IPS-NIHi7 (cell line): ENCODE measurements around the gene MED9.
"Not testable (repeated sequence)": the region's sequence is repeated elsewhere in the genome, so short reads cannot be mapped to it uniquely, and the experiment has no call there.

Experiments used
- DNase-seq: peaks from one replicate; pipeline ENCODE4 v3.0.0; 2012; ENCODE audit warnings: mixed read lengths; ENCODE audit errors: extremely low spot score

The MED9 gene

DNA sequence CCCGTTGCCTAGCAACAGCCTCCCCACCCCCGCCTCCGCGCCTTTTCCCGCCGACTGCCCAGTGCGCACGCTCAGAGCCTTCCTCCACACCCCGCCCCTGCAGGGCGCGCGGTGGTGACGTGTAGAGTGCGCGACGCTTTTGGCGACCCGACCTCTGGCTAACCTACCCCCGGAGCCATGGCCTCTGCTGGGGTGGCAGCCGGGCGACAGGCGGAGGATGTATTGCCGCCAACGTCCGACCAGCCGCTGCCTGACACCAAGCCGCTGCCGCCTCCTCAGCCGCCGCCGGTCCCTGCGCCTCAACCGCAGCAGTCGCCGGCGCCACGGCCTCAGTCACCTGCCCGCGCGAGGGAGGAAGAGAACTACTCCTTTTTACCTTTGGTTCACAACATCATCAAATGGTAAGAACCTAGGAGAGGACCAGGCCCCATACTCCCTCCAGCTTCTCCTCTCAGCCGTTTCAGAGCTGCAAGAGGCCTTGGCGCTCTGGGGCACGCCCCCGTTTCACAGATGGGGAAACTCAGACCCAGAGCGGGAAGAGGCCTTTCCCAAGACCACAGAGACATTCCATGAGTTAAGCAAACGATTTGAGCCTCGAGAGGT is at the start of gene MED9:
MED9 (plus strand) TSS at position 136 of the 603 bp plus-strand sequence; CDS start at position 178, 42 bp downstream.
- peak; percentile 99 for DNase-seq

- no peak for DNase-seq
Measured at GRCh38 chr17:17429222-17429621, 47.6 kb upstream of the MED9 start.

GRCh38 chr17:17430924-17431323 is 45.9 kb upstream of the MED9 start:
- DNase-seq: not testable (repeated sequence)

DNA sequence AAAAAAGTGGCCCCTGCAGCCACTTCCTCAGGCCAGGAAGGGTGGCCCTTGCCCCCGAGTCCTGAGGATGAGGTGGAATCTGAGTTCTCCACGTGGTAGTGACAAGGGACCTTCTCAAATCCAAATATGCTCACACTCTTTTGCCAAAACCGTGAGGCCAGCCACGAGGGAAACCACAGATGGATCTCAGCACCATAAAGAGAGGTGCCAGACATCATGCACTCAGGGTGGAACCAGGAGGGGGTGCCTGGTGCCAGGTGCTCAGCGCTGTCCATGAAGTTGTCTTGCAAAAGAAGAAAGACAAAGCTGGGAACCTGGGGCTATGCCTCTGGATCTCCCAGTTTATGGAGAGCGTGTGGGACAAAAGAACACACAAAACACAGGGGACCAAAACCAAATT is 45.2 kb upstream of the MED9 start:
- DNase-seq: no peak

- no peak for DNase-seq
Measured at GRCh38 chr17:17433000-17433703, 43.6 kb upstream of the MED9 start.

DNA sequence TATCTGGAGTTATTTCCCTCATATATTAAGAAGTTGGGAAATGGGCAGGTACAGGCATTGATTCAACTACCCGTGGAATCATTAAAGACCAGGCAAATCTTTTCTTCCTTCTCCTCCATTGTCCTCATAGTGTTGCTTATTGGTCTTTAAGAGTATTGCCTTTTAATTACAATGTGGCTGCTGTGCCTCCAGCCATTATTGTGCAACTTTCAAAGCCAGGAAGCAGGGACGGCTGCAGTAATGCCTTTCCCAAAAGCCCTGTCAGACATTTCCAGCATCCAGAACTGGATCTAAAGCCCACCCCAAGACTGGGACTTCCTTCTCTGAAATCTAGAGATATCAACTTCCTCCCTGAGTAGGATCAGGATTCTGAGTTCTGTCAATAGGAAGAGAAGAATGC is 42.3 kb upstream of the MED9 start:
- no peak for DNase-seq

- peak; percentile 41 for DNase-seq
Measured at GRCh38 chr17:17435323-17435722, 41.5 kb upstream of the MED9 start.

DNA sequence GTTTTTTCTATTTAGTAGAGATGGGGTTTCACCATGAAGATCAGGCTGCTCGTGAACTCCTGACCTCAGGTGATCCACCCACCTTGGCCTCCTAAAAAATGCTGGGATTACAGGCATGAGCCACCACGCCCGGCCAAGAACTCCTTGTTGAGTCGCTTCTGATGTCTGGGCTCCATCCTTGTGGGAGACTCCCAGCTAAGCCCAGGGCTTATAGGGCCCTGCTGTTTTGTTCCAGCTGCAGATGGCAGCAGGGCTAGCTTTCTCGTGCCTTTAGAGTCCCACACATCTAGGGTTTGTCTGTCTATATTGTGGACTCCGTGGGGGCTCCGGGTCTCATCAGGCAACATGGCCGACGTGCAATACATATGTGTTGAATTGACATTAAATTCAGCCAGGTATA is 39.3 kb upstream of the MED9 start:
- DNase-seq: no peak

DNA sequence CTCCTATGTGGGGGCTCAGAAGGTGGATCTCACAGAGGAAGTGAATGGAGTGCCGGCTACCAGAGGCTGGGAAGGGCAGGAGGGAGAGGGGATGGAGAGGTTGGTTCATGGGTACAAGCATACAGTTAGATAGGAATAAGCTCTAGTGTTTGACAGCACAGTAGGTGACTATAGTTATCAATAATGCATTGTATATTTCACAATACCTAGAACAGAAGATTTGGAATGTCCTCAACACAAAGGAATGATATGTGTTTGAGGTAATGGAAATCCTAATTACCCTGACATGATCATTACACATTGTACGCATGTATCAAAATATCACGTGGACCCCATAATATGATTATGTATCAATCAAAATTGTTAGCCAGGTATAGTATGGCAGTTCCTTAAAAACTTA is 38.9 kb upstream of the MED9 start:
- DNase-seq: no peak

DNA sequence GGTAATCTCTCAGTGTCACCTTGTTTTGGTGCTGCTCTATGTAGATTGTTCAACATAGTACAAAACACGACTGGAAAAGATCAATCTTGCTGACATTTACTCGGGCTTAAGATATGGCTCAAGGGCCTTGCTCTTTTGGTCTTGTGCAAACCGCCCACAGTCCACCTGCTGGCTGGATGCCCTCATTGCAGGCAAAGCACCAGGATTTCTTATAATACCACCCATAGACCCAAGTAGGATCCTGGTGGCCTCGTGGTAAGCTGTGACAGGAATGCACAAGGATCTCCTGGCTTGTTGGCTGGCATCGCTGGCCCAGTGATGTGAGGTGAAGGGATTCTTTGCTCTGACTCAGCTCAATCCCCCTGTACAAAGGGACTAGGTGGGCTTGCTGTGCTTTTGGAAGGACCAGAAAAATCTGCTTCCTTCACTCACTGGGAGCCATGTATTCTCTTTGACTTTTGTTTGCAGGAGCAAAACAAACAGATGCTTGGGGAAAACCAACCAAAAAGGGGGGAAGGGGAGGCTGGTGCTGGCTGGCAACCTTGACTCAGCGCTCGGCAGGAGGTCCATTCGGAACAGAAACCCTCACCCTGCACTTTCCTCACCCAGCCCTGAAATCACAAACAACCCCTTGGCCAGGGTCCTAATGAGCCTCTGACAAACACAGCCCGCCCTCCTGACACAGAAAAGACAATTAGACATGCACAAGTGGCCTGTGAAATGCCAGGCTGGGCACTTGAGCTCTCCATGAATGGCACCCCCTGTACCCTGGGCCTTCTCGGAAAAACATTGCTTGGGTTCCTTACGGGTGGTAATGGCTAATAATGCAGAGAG is 36.6 kb upstream of the MED9 start:
- peak; percentile 79 for DNase-seq

DNA sequence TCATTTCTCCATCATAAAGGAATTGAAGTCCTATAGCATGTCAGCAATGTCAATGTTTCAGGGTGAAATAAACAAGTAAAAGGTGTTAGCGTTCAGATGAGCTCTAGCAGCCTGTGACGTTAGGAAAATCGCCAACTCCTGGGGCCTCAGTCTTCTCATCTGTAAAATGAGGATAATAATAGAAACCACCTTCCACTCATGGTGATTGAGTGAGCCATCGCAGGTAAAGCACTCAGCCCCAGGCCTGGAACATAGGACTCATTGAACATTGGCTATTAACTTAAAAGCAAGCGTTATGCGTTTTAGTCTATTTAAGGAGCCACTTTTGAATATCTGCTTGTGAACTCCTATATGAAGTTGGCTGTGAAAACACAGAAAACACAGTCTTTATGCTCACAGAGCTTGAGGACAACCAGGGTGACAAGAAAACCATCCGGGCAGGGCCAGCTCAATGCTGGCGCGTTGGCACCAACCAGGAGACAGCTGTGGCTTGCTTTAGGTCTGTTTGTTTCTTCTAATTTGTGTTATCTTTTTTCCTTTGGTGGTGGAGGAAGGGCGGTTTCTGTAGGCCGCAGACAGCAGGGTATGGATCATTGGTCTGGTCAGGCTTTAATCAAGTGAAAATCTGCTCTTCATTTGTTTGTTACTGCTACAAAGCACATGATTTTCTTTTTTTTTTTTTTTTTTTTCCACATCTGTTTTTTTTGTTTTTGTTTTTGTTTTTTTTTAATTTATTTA is 35.7 kb upstream of the MED9 start:
- no peak for DNase-seq

GRCh38 chr17:17443173-17443572 is 33.6 kb upstream of the MED9 start:
- no peak for DNase-seq

- DNase-seq: no peak
Measured at GRCh38 chr17:17445296-17445924, 31.4 kb upstream of the MED9 start.

- DNase-seq: no peak
Measured at GRCh38 chr17:17445925-17446665, 30.7 kb upstream of the MED9 start.

GRCh38 chr17:17446666-17447155 is 30.1 kb upstream of the MED9 start:
- no peak for DNase-seq

DNA sequence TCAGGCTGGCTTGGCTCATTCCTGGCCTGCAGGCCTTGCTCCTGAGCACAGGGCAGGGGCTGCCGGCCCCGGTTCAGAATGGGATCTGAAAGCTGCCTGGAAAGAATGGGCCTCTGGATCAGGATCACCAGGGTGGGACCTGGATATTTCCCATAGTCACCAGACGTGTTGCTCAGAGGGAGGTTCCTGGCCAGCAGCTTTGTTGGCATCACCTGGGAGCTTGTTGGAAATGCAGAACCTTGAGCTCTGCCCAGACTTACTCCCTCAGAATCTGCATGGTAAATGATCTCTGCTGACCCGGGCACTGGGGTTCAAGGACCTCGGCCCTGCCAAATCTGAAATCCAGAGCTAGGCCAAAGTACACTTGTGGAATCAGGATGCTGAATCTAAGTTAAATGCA is 29.5 kb upstream of the MED9 start:
- no peak for DNase-seq

- DNase-seq: no peak
Measured at GRCh38 chr17:17448076-17448475, 28.7 kb upstream of the MED9 start.

DNA sequence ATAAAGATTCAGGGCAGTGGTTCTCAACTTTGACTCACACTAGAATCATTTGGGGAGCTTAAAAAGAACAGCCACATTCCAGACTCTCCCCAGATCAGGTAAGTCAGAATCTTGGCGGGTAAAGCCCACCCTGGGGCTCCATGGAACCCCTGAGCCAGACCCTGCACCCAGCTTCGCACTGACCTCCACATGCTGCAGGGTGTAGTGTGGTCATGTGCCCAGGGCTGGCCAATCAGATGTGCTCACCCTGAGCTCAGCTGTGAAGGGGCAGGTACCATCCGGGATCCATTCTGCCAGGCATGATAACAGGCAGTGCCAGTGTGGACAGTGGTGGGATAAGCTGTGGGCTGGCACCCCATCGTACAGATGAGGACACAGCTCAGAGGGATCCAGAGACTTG is 28.1 kb upstream of the MED9 start:
- DNase-seq: no peak

GRCh38 chr17:17453088-17453487 is 23.7 kb upstream of the MED9 start:
- no peak for DNase-seq

GRCh38 chr17:17454276-17454675 is 22.5 kb upstream of the MED9 start:
- DNase-seq: no peak

DNA sequence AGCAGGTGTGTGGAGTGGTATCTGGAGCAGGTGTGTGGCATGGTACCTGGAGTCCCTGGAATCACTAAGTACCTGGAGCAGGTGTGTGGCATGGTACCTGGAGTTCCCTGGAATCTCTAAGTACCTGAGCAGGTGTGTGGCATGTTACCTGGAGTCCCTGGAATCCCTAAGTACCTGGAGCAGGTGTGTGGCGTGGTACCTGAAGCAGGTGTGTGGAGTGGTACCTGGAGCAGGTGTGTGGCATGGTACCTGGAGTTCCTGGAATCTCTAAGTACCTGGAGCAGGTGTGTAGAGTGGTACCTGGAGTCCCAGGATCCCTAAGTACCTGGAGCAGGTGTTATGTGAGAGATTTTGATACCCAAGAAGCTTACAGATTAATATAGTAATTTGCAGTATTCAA is 22.1 kb upstream of the MED9 start:
- DNase-seq: not testable (repeated sequence)
